ENCODE data around the gene PNPLA5. TPM values are rescaled to one million over a fixed set of nuclear protein-coding genes. Genes with fewer than 3 reads are reported as not detected.

The PNPLA5 gene
- total RNA-seq, 1 experiment from 2014 or later, result not detected

- Histone ChIP-seq H3K4me1 (ENCODE audit: control insufficient read depth, insufficient read depth, low read length) (no peaks in the 10 kb centered on the region), H3K9me3 (ENCODE audit: control insufficient read depth, insufficient read depth, low read depth, low read length) (no peaks in the 10 kb centered on the region), H3K27me3 (ENCODE audit: control insufficient read depth, insufficient read depth, low read length) (no peaks in the 10 kb centered on the region), H3K4me3 (ENCODE audit: low read depth in 2 of 2, low read length in 2 of 2) (no peak overlapping the region), H3K36me3 (ENCODE audit: control insufficient read depth, insufficient read depth, low read length) (no peaks in the 10 kb centered on the region), H3K27ac (ENCODE audit: low read length) (no peak overlapping the region)
- in situ Hi-C loops (cut with HindIII; ENCODE audit: low pct_unique_long_range_greater_than_20kb, low sequenced_read_pairs) (no loop called here), intact Hi-C loops (cut with micrococcal nuclease; ENCODE audit: unreplicated experiment) (no loop called here)
- ChIA-PET CTCF (no interaction called here), POLR2A (no interaction called here)
- TF ChIP-seq CTCF (IDR thresholded peaks at IDR 0.05), result no peak
- TF ChIP-seq SIN3A (IDR thresholded peaks at IDR 0.05; ENCODE audit: borderline replicate concordance, insufficient read depth, low read depth, low read length), result no peak
- TF ChIP-seq POLR2AphosphoS5 (IDR thresholded peaks at IDR 0.05; ENCODE audit: low read depth, low read length), result no peak
- no peak for TF ChIP-seq REST (IDR thresholded peaks at IDR 0.05; ENCODE audit: insufficient read depth in 1 of 2, low read depth in 2 of 2, low read length in 1 of 2)
- no peak for TF ChIP-seq TCF7L2 (IDR thresholded peaks at IDR 0.05; ENCODE audit: low read depth, low read length)
- DNase-seq (ENCODE audit: low read depth, low spot score), result no peak
- no TSS peak for BruUV-seq (replicated peaks)
- no peak for ATAC-seq
These were observed 19.5 kb upstream of the PNPLA5 start for GRCh38 chr22:43911351-43911750.

DNA sequence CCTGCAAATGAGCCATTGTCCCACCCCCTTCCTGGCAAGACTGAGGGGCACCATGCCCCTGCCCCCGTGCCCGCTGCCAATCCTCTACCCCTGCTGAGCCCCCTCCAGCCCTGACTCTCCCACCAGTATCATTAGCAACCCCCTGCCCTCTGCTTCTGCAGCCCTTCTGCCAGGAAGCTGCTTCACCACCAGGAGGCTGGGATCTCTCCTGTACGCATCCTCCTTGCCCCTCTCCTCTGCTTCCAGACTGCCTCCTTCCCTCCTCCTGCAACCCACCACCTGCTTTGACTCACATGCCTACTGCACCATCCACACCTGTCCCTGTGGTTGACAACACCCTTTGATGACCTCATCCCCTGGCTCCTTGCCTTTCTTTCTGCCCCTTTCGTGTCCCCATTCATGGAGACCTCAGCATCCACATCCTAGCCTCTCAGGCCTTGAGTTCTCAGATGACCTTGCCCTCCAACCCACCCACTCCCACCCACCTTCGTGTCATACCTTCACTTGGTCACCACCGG lies 18.4 kb upstream of the PNPLA5 start:
- in situ Hi-C loops (cut with HindIII; ENCODE audit: low pct_unique_long_range_greater_than_20kb, low sequenced_read_pairs), result no loop called here
- POLR2A ChIA-PET, result no interaction called here
- intact Hi-C loops (cut with micrococcal nuclease; ENCODE audit: unreplicated experiment), result no loop called here
- CTCF ChIA-PET, result interaction anchor here (0.6 kb wide), 1 partner anchor 763 kb away, joined by 7 read pairs; no protein-coding TSS in a partner anchor
- H3K9me3 ChIP-seq (ENCODE audit: control insufficient read depth, insufficient read depth, low read depth, low read length), result no peaks in the 10 kb centered on the region
- H3K27me3 ChIP-seq (ENCODE audit: control insufficient read depth, insufficient read depth, low read length), result no peaks in the 10 kb centered on the region
- DNase-seq (ENCODE audit: low read depth, low spot score) (no peak), ATAC-seq (no peak)
- H3K4me1 ChIP-seq (ENCODE audit: control insufficient read depth, insufficient read depth, low read length), result no peaks in the 10 kb centered on the region
- H3K4me3 ChIP-seq (ENCODE audit: low read depth in 2 of 2, low read length in 2 of 2), result no peak overlapping the region
- TF ChIP-seq CTCF (IDR thresholded peaks at IDR 0.05) (no peak), POLR2AphosphoS5 (IDR thresholded peaks at IDR 0.05; ENCODE audit: low read depth, low read length) (no peak), TCF7L2 (IDR thresholded peaks at IDR 0.05; ENCODE audit: low read depth, low read length) (no peak), REST (IDR thresholded peaks at IDR 0.05; ENCODE audit: insufficient read depth in 1 of 2, low read depth in 2 of 2, low read length in 1 of 2) (no peak), SIN3A (IDR thresholded peaks at IDR 0.05; ENCODE audit: borderline replicate concordance, insufficient read depth, low read depth, low read length) (no peak)
- no peak overlapping the region for H3K27ac ChIP-seq (ENCODE audit: low read length)
- BruUV-seq (replicated peaks), result no TSS peak
- H3K36me3 ChIP-seq (ENCODE audit: control insufficient read depth, insufficient read depth, low read length), result no peaks in the 10 kb centered on the region

Measured in Panc1 (cell line).